OCI-LY1 (cell line): ENCODE measurements around the gene PRR18.

Experiments
- H2AFZ ChIP-seq: fragments of 200-600 bp; sonication (generic), shearing (Covaris generic); 2 replicates; pipeline ENCODE4 v1.6.0; 2014; ENCODE audit warnings: antibody characterized with exemption, mild to moderate bottlenecking, low read length
- H3F3A ChIP-seq: fragments of 200-600 bp; sonication (generic), shearing (Covaris generic); 2 replicates; pipeline ENCODE4 v1.6.0; 2014; ENCODE audit warnings: mild to moderate bottlenecking, antibody characterized with exemption, low read length, moderate library complexity; ENCODE audit not compliant: insufficient read depth
- H3K27ac ChIP-seq: fragments of 200-600 bp; sonication (generic); 2 replicates; pipeline ENCODE4 v1.5.1; 2014; ENCODE audit warnings: low read length, mixed run types, mild to moderate bottlenecking, low read depth; ENCODE audit not compliant: poor library complexity, severe bottlenecking
- H3K27me3 ChIP-seq: fragments of 200-600 bp; sonication (generic); 2 replicates; pipeline ENCODE4 v1.6.0; 2014; ENCODE audit warnings: antibody characterized with exemption, mild to moderate bottlenecking, low read length, moderate library complexity; ENCODE audit not compliant: insufficient read depth
- H3K36me3 ChIP-seq: fragments of 200-600 bp; sonication (generic); 2 replicates; pipeline ENCODE4 v1.6.1; 2014; ENCODE audit warnings: mild to moderate bottlenecking, antibody characterized with exemption, low read length, moderate library complexity, mixed read lengths; ENCODE audit not compliant: insufficient read depth
- H3K4me1 ChIP-seq: fragments of 200-600 bp; sonication (generic); 2 replicates; pipeline ENCODE4 v1.5.1; 2014; ENCODE audit warnings: mild to moderate bottlenecking, low read length, moderate library complexity; ENCODE audit not compliant: insufficient read depth, severe bottlenecking
- H3K4me2 ChIP-seq: fragments of 200-600 bp; sonication (generic), shearing (Covaris generic); 2 replicates; pipeline ENCODE4 v1.6.1; 2014; ENCODE audit warnings: low read length
- H3K4me3 ChIP-seq: fragments of 200-600 bp; sonication (generic); 2 replicates; pipeline ENCODE4 v1.5.1; 2014; ENCODE audit warnings: low read length, low read depth, mild to moderate bottlenecking, mixed read lengths; ENCODE audit not compliant: poor library complexity, severe bottlenecking
- H3K79me2 ChIP-seq: fragments of 200-600 bp; shearing (Covaris generic); 2 replicates; pipeline ENCODE4 v1.6.1; 2016; ENCODE audit warnings: mixed run types, low read length, mixed read lengths; ENCODE audit not compliant: insufficient read depth
- H3K9ac ChIP-seq: fragments of 200-600 bp; sonication (generic), shearing (Covaris generic); 2 replicates; pipeline ENCODE4 v1.6.1; 2014; ENCODE audit warnings: mild to moderate bottlenecking, low read length, mixed read lengths
- H3K9me2 ChIP-seq: fragments of 200-600 bp; sonication (generic), shearing (Covaris generic); 2 replicates; pipeline ENCODE4 v1.6.1; 2014; ENCODE audit warnings: low read depth, mild to moderate bottlenecking, low read length, mixed read lengths
- H3K9me3 ChIP-seq: fragments of 200-600 bp; shearing (Covaris generic); 2 replicates; pipeline ENCODE4 v1.6.1; 2014; ENCODE audit warnings: low read length, mixed read lengths
- H4K20me1 ChIP-seq: fragments of 200-600 bp; sonication (generic), shearing (Covaris generic); 2 replicates; pipeline ENCODE4 v1.6.0; 2016; ENCODE audit warnings: mild to moderate bottlenecking, low read length; ENCODE audit not compliant: insufficient read depth
- CTCF ChIP-seq: fragments of 200-600 bp; sonication (generic), shearing (Covaris generic); IDR thresholded peaks from 2 replicates; pipeline ENCODE4 v1.5.1; 2017; ENCODE audit warnings: mild to moderate bottlenecking, antibody characterized with exemption, low read length, moderate library complexity, mixed read lengths
- EZH2 ChIP-seq: fragments of 200-600 bp; sonication (generic), shearing (Covaris generic); IDR thresholded peaks from 2 replicates; pipeline ENCODE4 v1.8.0; 2017; ENCODE audit warnings: borderline replicate concordance, mixed run types, mild to moderate bottlenecking, antibody characterized with exemption, low read length, moderate library complexity, mixed read lengths

The PRR18 gene

GRCh38 chr6:166270706-166271375 lies 37.4 kb downstream of the PRR18 start:
- Histone ChIP-seq H3K4me3 (no peak overlapping the region), H3K27me3 (peaks cover 6% of the 10 kb centered on the region; the same call in 1 of the 2 replicates), H3K27ac (no peak overlapping the region), H3K9me2 (no peaks in the 10 kb centered on the region), H3K4me1 (peaks cover under 1% of the 10 kb centered on the region), H2AFZ (no peak overlapping the region), H3K9me3 (no peaks in the 10 kb centered on the region), H3F3A (no peaks in the 10 kb centered on the region), H3K36me3 (no peaks in the 10 kb centered on the region), H3K4me2 (no peak overlapping the region), H4K20me1 (no peaks in the 10 kb centered on the region), H3K79me2 (no peaks in the 10 kb centered on the region), H3K9ac (no peak overlapping the region)
- TF ChIP-seq CTCF = no peak
- TF ChIP-seq EZH2 = no peak

- Histone ChIP-seq H3K36me3 (no peaks in the 10 kb centered on the region), H3K9me3 (no peaks in the 10 kb centered on the region), H3K4me1 (no peaks in the 10 kb centered on the region), H3K27me3 (peaks cover 6% of the 10 kb centered on the region; the same call in 1 of the 2 replicates), H4K20me1 (no peaks in the 10 kb centered on the region), H3K9me2 (no peaks in the 10 kb centered on the region), H3F3A (no peaks in the 10 kb centered on the region), H3K4me3 (no peak overlapping the region), H3K9ac (no peak overlapping the region), H3K27ac (no peak overlapping the region), H3K4me2 (no peak overlapping the region), H3K79me2 (no peaks in the 10 kb centered on the region), H2AFZ (no peak overlapping the region)
- TF ChIP-seq CTCF (no peak), EZH2 (no peak)
Measured at GRCh38 chr6:166269301-166270039, 38.7 kb downstream of the PRR18 start.

DNA sequence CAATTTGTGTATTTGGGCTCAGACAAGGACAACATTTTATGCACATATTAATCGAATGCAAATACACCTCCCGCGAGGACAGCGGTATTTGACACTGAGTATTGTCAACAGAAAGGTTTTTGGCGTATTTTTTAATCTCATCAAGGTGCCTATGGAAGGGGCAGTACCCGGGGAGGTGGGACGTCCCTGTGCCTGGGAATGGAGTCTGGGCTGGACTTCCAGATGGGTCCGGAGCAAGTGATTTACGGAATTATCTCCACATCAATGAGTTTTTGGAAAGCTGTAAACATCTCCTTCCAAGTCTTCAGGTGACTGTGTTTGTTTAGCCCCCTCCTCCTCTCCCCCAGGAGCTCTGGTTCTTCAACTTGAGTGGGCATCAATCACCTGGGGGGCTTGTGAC lies 39.8 kb downstream of the PRR18 start:
- no peaks in the 10 kb centered on the region for H3K79me2 ChIP-seq
- no peak overlapping the region for H3K4me3 ChIP-seq
- H3K4me2 ChIP-seq = no peak overlapping the region
- H3K4me1 ChIP-seq = no peaks in the 10 kb centered on the region
- H3K9me3 ChIP-seq = no peaks in the 10 kb centered on the region
- no peaks in the 10 kb centered on the region for H3K36me3 ChIP-seq
- no peak overlapping the region for H2AFZ ChIP-seq
- H3F3A ChIP-seq = no peaks in the 10 kb centered on the region
- no peak overlapping the region for H3K9ac ChIP-seq
- H3K27ac ChIP-seq = no peak overlapping the region
- H4K20me1 ChIP-seq = no peaks in the 10 kb centered on the region
- H3K9me2 ChIP-seq = no peaks in the 10 kb centered on the region
- no peak for TF ChIP-seq CTCF
- TF ChIP-seq EZH2 = no peak
- peaks cover 6% of the 10 kb centered on the region; the same call in 1 of the 2 replicates for H3K27me3 ChIP-seq
